CMK (cell line): ENCODE results near the gene PYGL.
"Not testable (repeated sequence)": the region's sequence is repeated elsewhere in the genome, so short reads cannot be mapped to it uniquely, and the experiment has no call there.

Source experiments
- DNase-seq: peaks from one replicate; pipeline ENCODE4 v3.0.0-alpha.2; 2010; ENCODE audit warnings: low read depth

PYGL gene

DNA sequence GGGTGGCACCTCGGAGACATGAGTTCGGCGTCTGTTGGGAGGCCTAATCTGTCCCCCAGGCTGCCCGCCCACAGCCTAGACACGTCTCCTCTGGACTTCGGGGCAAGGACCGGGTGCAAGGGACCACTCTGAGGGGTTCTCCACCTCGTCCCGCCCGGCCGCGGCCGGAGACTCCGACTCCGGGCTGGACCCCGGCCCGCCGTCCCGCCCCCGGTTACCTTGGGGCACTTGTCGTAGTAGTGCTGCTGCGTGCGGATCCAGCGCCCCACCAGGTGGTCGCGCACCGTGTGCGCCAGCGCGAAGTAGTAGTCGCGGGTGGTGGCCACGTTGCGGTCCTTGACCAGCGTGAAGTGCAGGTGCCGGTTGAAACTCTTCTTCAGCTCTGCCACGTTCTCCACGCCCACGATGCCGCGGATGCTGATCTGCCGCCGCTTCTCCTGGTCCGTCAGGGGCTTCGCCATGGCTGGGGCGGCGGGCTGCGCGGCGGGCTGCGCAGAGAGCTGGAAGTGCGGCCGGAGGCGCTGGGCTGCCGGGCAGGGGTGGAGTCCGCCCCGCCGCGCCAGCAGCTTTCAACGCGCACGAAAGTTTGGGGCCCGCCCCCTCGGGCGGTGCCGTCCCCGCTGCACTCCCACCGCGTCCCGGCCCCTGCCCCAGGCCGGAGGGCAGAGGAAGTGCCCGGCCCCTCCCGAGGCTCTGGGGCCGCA is at the start of gene PYGL:
PYGL (minus strand) TSS at position 541 of the 704 bp plus-strand sequence; CDS start at position 461, 80 bp downstream.
- peak; percentile 22 for DNase-seq

DNA sequence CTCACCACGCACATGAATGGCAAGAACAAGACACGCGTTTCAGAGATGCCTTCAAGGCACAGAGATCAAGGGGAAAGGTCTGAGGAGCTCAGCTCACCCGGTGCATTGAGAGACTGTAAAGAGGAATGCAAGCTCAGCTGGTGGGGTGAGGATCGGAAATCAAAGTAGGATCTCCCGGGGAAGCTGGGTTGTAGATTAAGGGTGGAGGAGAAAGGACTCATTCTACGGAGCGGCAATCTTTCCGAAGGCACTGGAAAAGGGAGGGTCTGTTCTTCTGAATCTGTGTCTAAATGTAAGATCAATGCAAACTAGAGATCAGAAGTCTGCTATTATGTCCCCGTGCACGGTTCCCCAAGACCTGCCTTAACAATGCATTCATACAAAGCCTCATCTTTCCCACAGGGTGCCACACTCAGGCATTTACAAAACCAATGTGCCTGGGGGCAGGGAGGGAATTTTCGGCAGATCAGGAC is 41.6 kb upstream of the PYGL start:
- no peak for DNase-seq

DNA sequence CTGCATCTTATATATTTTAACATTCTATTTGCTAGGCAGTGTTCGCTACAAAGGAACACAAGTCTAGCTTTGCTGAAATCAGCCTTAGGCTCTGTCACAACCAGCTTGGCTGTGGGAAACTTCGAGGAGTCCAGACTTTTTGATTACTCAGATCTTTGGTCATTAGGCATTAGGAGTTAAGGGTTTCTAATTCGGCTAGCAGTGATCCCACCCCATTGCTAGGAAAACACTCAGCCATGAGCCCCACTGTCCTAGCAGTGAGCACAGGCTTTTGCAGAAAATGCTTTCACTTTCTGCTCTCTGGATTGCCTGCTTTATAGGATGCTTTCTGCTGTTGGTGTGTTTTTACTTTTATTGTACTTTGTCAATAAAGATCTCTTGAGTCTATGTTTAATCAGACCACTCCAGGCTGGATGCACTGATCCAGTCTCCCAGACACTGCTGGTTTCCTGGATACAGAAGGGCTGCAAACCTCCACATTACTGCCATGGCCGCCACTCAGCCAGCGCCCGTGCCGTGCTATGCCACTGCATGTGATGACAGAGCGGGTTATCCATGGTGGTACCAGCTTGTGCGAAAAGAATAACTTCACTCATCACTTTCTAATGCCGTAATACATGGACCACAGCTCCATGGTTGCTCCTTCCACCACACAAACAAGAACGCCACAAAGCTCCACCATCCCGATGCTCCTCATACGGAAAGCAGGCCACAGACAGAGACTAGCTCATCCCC is 41.0 kb upstream of the PYGL start:
- DNase-seq, result no peak

DNA sequence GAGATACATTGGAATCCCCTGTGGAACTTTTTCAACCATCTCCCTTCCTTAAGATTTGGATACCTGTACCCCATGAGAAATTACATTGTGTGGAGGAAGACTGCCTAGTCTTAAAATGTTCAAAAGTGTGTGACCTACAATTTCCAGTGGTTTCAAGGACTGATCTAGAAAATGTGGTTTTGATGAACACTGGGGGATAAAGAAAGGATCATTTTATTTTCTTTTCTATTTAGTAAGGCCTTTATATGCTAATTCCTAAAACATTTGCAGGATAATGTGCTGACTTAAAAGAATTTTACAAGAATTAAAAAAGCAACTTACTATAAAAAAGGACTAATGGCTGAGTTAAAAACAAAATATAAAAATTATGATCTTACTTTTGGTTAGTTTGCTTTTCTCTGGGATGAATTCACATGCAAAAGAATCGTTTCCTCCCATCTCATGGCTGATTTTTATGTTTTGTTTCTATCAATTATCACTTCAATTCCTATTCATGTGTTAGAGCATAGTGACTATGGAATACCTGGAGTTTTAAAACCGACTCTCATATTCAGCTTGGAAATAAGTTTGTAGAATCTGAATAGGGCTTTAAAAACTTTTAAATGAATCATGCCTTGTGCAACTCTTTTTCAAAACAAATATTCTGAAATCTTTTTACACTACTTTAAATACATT is 39.9 kb upstream of the PYGL start:
- no peak for DNase-seq

DNA sequence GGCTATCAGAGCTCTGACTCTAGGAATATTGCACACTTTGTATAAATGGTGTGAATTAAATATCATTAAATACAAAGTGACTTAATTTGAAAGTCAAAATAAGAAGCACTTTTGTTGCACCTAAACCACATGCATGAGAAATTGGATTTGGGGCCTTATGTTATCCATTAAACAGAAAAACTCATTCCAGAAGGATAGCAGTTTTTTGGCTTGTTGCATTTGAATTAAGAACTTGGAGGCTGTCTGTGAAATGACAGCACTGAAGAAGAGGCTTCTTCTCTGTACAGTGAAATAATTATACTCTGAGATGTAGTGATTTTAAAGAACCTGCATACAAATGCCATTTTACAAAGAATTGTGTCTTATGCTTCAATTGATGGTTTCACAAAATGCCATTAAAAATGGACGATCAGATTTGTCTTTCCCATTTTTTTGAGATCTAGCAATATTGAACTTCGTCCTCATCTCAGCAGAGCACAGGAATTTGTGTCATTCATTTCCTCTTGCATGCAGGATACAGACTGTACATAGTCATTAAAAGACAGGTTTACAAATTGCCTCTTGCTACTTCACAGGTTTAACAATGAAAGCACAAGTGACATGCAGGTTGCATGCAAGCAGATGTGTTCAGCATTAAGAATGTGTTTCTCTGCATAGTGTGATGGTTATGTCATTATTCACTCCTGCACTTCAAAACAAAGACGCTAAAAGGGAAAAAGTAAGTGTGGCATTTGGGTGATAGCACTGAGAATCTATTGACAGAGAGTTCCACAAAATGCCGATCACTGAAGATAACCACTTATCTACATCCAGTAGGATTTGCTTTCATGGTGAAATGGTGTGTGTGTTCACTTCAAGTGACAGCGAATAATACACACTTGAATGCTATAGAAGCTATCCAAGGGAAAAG is 35.9 kb upstream of the PYGL start:
- no peak for DNase-seq

DNA sequence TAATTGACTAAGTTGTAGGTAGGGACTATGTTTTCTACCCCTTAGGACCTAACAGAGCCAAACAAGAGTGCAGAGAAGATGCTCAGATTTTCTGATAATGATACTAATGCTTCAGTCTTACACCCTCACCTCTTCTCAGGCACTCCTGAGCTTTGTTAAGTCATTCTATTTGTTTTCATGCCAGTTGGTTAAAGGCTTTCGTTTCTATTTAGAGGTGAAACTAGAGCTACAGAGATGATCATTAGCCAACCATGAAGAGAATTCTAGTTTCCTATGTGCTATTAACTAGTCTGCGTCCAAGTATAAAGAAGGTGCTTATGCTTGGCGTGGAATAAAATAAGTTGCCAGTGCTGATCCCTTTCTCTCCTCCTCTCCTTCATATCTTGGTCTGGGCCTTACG is 34.6 kb upstream of the PYGL start:
- DNase-seq, result no peak

DNA sequence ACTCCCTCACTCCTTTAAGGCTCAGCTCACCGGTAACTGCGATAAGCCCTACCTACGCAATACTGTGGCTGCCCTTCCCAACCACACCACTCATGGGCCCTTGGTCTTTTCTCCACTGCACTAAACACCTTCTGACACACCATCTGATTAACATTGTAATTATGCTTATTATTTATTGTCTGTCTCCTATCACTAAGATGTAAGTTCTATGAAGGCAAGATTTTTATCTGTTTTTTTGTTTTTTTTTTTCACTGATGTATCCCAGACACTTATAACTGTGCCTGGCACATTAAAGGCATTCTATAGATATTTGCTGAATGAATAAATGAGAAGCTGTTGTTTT is 34.2 kb upstream of the PYGL start:
- DNase-seq, result no peak

DNA sequence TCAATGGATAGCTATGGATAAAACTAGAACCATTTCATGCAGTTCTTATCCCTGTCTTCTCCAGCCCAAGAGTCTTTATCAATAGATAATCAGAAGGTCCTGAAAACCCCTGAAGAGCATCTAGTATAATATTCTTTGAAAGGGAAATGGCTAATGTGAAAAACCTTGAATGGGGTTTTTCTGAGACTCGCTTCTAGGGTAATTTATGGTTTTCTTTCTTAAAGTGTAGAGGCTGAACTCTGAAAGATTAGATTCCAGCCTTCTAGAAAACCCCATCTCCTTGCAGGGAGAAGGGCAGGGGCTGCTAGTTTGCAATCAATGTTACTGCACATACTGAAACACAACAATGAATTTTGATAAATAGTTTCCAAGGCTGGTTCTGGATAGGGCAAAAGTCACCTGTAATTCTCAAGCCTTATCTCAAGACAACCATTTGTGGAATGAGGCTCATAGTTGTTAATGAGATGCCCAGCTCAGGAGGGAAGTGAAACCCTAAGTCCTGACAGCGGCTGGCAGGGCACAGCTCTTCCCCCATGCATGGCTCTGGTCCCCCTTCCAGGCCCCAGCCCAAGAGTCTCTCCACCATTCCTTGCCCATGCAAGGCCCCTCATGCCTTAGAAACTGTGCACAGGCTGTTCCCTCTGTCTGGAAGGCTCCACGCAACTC is 33.7 kb upstream of the PYGL start:
- DNase-seq, result no peak

DNA sequence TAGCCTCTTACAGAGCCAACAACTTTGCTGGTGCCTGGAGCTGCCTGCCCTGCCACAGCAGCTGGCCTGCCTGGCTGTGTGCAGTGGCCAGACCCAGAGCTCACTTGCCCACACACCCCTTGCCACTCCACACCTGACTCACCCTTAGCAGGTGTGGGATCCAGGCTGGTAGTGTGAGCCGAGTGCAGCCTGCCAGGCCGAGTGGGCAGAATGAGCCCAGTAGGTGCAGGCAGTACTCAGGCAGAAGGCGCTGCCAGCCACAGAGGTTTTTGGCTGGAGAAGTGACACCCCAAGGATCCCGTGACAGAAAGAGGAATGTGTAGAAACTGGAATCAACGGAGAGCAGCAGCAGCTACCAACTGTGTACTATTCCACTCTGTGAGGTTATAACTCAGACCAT is 29.8 kb upstream of the PYGL start:
- DNase-seq, result no peak

DNA sequence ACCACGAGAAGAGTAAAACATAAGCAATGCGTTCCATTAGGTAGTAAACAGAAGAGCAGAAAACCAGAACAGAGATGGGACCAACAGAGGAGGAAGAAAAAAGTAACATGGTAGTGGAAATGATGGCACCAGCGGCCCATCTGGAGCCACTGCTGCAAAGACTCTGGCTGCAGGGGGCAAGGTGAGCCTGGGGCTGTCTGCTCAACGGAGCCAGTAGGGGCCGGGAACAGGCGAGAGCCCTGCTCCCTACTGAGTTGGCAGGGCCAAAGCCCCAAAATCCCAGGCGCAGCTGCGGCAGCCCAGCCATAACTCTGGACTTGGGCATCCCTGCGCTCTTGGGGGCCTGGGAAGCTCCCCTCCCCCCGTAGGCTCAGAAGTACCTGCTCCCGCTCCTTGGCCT is 28.5 kb upstream of the PYGL start:
- no peak for DNase-seq

DNA sequence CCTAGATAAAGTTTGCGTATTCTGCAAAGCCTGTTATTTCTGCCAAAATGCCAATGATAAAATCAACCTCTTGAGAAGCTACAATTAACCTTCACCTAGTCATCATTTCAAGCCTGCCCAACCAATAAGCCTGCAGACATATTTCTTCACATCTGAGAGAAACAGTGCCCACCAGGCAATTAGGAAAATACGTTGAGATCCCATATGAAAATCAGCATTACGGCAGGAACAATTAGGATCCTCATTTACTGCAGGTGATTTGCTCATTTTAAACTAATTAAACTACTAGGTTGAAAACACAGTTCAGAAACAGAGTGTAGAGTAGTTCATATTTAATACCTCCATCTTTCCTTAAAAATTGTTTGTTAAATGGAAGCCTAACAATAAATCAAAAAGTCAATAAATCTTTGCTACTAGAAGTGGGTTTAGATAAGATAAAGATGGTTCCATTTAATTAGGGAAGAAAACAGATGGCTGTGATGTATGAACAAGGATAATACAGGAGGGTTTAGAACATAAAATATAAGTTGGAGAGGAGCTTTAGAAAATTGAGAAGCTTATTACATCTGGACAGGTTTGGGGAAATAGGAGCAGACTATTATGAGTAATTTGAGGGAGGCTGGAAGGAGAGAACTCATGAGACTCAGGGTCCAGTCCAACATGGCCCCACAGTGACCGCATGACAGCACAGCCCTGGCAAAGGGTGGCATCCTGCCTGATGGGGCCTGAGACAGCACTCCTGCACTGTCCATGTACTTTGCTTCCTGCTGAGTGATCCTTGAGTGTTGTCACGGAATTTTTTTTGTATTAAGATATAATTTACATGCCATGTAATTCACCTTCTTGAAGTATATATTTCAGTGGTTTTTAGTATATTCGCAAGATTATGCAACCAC is 26.9 kb upstream of the PYGL start:
- DNase-seq, result no peak

DNA sequence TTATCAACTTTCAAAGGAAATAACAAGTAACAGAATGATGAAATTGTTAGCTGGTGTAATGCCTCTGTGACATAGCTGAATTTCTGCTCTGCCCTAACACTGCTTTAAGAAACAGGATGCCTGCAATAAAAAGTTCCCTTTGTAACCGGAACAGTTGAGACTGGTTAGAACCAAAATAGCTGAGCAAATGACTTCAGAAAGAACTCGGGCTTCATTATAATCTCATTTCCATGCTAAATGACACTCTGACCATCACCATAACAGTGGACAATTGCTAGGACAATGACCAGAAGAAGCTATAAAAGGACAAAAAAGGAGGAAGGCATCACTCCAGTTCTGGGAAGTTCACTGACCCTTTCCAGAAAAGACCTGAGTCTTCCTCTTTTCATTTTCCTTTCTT is 23.5 kb upstream of the PYGL start:
- no peak for DNase-seq

DNA sequence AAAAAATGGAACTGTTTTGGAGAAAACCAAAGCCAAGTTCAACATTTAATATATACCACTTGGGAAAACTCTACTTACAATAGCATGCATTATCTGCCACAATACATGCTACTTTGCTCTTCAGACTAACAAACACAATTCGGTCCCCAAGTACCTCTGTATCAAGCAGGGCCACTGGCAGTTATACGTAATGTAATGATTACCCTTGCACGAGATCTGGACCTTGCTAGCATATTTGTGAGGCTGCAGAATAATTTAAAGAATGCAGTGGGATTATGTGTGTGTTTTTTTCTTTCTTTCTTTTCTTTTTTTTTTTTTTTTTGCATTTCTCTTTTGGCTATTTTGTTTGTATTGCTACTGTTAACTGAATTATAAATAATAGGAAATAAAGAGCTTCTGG is 22.8 kb upstream of the PYGL start:
- DNase-seq, result no peak

DNA sequence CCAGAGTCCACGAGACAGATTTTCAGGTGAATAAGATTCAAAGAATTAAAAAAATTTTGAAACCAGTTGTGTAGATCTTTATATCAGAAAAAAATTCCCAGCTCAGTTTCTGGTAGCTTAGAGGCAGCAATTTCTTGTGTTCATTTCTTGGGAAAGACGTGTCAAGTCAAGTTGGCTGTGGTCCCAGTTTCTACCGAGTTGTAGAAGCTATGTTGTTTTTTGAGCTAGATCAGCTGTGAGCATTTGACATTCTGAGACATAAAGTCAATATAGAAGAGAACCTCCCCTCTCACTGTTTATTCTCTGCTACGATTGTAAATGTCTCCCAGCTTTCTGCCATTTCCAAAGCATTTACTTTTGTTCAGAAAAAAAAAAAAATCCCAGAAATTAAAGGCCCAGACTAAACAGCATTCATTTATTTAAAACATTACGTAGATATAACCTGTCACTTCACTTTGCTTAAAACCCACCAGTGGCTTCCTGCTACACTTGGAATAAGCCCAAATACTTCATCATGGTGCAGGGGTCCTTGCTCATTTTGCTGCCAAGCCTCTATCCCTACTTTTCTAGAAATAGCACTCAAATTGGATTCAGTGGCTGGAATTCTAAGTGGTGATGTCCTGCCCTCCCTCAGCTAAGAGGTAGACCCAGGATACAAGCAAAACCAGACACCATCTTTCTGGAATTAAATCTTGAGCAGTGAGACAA is 20.6 kb upstream of the PYGL start:
- DNase-seq, result no peak

DNA sequence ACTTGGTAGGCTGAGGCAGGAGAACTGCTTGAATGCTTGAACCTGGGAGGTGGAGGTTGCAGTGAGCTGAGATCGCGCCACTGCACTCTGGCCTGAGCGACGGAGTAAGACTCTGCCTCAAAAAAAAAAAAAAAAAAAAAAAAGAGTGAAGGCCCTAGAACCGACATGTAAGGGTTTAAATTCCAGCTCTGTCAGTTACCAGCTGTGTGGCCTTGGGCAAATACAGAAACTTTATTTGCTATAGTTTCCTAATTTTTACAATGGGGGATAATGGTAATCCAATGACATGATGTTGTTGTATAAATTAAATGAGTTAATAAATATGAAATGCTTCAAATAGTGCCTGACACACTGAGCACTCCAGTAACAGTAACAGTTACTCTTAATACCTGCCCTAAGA is 19.6 kb upstream of the PYGL start:
- no peak for DNase-seq

DNA sequence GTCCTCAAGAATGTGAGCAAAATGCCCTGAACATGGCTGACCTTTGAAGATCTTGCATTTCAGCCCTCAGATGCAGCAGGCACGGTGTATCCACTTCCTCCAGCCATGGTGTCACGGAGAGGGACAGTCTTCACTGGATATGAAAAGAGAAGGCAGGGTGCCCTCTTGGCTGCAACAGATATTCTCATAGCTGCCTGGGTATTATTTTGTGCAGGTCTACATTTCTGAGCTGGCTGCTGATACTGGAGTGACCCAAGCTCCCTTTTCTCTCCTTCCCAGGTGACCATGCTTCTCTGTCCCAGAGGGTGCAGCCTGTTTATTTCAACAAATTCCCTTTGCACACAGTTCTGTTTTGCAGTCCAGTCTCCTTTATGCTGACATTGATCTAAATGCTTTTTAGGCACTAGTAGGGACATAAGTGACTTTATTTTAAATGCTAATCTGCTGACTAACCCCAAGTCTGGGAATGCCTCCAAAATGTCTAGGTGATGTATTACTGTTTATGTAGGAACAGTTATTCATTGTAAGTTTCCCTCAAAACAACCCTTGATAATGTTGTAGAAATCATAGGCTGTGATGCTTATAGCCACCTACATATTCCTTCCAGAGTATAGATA is 17.4 kb upstream of the PYGL start:
- DNase-seq, result no peak

DNA sequence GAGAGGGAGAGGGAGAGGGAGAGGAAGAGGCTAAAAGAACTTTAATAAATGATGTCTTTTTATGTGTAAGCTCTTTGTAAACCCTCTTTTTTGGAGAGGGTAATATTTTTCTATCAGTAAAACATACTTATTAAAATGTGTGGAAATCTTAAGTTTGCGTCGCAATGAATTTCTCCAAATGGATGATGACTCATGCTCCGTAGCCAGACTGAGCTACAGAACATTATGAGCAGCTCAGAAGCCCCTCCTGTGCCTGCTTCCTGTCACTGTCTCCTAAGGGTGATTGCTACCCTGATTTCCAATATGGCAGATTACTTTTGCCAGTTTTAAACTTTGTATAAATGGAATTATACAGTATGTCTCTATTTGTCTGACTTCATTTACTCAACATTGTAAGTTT is 13.0 kb upstream of the PYGL start:
- no peak for DNase-seq

DNA sequence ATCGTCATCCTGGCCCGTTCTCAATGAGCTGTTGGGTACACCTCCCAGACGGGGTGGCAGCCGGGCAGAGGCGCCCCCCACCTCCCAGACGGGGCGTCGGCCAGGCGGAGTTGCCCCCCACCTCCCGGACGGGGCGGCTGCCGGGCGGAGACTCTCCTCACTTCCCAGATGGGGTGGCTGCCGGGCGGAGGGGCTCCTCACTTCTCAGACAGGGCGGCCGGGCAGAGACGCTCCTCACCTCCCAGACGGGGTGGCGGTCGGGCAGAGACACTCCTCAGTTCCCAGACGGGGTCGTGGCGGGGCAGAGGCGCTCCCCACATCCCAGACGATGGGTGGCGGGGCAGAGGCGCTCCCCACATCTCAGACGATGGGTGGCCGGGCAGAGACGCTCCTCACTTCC is 12.1 kb upstream of the PYGL start:
- DNase-seq, result not testable (repeated sequence)

DNA sequence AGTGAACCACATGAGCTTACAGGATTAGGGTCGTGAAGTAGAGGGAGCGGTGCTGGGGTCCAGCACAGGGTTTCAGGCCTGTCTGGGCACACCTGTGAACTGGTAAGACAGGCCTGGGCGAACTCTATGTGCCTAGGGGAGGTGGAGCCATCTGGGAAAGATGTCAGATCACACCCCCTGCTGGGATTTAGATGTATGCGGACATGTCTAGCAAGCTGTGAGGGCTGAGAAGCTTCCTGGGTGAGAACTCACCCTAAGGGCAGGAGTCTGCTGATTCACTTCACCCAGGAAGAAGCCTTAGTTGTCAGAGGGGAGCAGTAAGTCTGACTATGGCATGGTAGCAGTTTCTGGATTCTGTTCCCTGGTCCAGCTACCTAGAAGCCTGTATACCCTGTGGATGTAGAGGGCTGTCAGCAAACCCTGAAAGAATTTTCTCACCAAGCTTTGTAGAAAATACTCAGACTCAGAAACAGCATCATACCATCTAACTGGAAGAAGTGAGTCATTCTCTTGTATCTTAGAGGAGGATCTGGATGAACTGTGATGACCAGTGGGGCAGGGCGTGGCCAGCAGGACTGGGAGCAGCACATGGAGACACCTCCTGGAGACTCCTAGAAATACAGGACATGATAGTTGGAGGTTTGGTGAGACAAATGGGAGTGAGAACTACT is 11.2 kb upstream of the PYGL start:
- DNase-seq, result peak; percentile 27
